Measurements from ENCODE around the gene CDC42EP3. TPM values are rescaled to one million over a fixed set of nuclear protein-coding genes. Genes with fewer than 3 reads are reported as not detected.

The CDC42EP3 gene
- total RNA-seq, 1 donor from 2014 or later = 73.1 TPM

- DNase-seq (no peak), ATAC-seq (no peak)
- peaks cover 12% of the 10 kb centered on the region for H3K4me1 ChIP-seq
- H3K36me3 ChIP-seq = no peaks in the 10 kb centered on the region
- no peak overlapping the region for H3K27ac ChIP-seq
- intact Hi-C loops (cut with DNase I) = no loop called here
- TF ChIP-seq CTCF (IDR thresholded peaks at IDR 0.05) = no peak
- no peaks in the 10 kb centered on the region for H3K27me3 ChIP-seq (ENCODE audit: low read depth)
- H3K4me3 ChIP-seq = no peak overlapping the region
- peaks cover 5% of the 10 kb centered on the region for H3K9me3 ChIP-seq
Observed at GRCh38 chr2:37601569-37601968, 69.9 kb downstream of the CDC42EP3 start.

- intact Hi-C loops (cut with DNase I) = no loop called here
- Histone ChIP-seq H3K4me1 (peaks cover 12% of the 10 kb centered on the region), H3K36me3 (no peaks in the 10 kb centered on the region), H3K9me3 (no peaks in the 10 kb centered on the region), H3K27me3 (ENCODE audit: low read depth) (no peaks in the 10 kb centered on the region), H3K27ac (no peak overlapping the region), H3K4me3 (peak overlapping the region; percentile 28)
- TF ChIP-seq CTCF (IDR thresholded peaks at IDR 0.05) = no peak
- DNase-seq (no peak), ATAC-seq (peak in 1 of 2 donors; percentile 43)
Observed at GRCh38 chr2:37600735-37601134, 70.7 kb downstream of the CDC42EP3 start.

GRCh38 chr2:37599688-37600525 is 71.5 kb downstream of the CDC42EP3 start:
- peaks cover 12% of the 10 kb centered on the region for H3K4me1 ChIP-seq
- TF ChIP-seq CTCF (IDR thresholded peaks at IDR 0.05) = no peak
- ATAC-seq = peak in 1 of 2 donors; percentile 39
- intact Hi-C loops (cut with DNase I) = no loop called here
- H3K27me3 ChIP-seq (ENCODE audit: low read depth) = no peaks in the 10 kb centered on the region
- H3K9me3 ChIP-seq = no peaks in the 10 kb centered on the region
- no peaks in the 10 kb centered on the region for H3K36me3 ChIP-seq
- peak overlapping the region; percentile 37 for H3K27ac ChIP-seq
- peak overlapping the region; percentile 28 for H3K4me3 ChIP-seq
- peak; percentile 47 for DNase-seq

- no peaks in the 10 kb centered on the region for H3K27me3 ChIP-seq (ENCODE audit: low read depth)
- no peak for TF ChIP-seq CTCF (IDR thresholded peaks at IDR 0.05)
- H3K36me3 ChIP-seq = no peaks in the 10 kb centered on the region
- H3K27ac ChIP-seq = no peak overlapping the region
- no peak for ATAC-seq
- H3K4me3 ChIP-seq = no peak overlapping the region
- intact Hi-C loops (cut with DNase I) = no loop called here
- H3K4me1 ChIP-seq = peaks cover 17% of the 10 kb centered on the region
- peaks cover 10% of the 10 kb centered on the region for H3K9me3 ChIP-seq
- DNase-seq = no peak
Observed at GRCh38 chr2:37593694-37594093, 77.7 kb downstream of the CDC42EP3 start.

- DNase-seq (no peak), ATAC-seq (no peak)
- Histone ChIP-seq H3K36me3 (no peaks in the 10 kb centered on the region), H3K4me1 (peaks cover 23% of the 10 kb centered on the region), H3K4me3 (no peak overlapping the region), H3K27ac (no peak overlapping the region), H3K9me3 (peaks cover 10% of the 10 kb centered on the region), H3K27me3 (ENCODE audit: low read depth) (no peaks in the 10 kb centered on the region)
- intact Hi-C loops (cut with DNase I) = no loop called here
- TF ChIP-seq CTCF (IDR thresholded peaks at IDR 0.05) = no peak
Observed at GRCh38 chr2:37593024-37593423, 78.4 kb downstream of the CDC42EP3 start.

Data from lower lobe of right lung (tissue), 2 donors.